Measurements from ENCODE around the gene ADCK2.

- TF ChIP-seq, protein P1, sequence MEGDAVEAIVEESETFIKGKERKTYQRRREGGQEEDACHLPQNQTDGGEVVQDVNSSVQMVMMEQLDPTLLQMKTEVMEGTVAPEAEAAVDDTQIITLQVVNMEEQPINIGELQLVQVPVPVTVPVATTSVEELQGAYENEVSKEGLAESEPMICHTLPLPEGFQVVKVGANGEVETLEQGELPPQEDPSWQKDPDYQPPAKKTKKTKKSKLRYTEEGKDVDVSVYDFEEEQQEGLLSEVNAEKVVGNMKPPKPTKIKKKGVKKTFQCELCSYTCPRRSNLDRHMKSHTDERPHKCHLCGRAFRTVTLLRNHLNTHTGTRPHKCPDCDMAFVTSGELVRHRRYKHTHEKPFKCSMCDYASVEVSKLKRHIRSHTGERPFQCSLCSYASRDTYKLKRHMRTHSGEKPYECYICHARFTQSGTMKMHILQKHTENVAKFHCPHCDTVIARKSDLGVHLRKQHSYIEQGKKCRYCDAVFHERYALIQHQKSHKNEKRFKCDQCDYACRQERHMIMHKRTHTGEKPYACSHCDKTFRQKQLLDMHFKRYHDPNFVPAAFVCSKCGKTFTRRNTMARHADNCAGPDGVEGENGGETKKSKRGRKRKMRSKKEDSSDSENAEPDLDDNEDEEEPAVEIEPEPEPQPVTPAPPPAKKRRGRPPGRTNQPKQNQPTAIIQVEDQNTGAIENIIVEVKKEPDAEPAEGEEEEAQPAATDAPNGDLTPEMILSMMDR (IDR thresholded peaks at IDR 0.05), result no peak
- TF ChIP-seq POLR2A (IDR thresholded peaks at IDR 0.05), result no peak
These were observed 49.5 kb downstream of the ADCK2 start for GRCh38 chr7:140722254-140722653.

All from Peyer's patch (tissue), 4 donors.